ENCODE results near the gene TNFRSF25.

TNFRSF25 gene

GRCh38 chr1:6488602-6489382 is 22.8 kb upstream of the TNFRSF25 start:
- no peak for DNase-seq (ENCODE audit: low read depth)

- no peak for DNase-seq (ENCODE audit: low read depth)
These were observed 22.0 kb upstream of the TNFRSF25 start for GRCh38 chr1:6487804-6488484.

- peak; percentile 79 for DNase-seq (ENCODE audit: low read depth)
These were observed 20.5 kb upstream of the TNFRSF25 start for GRCh38 chr1:6486433-6487011.

- no peak for DNase-seq (ENCODE audit: low read depth)
These were observed 19.5 kb upstream of the TNFRSF25 start for GRCh38 chr1:6485168-6486101.

- DNase-seq (ENCODE audit: low read depth), result no peak
These were observed 18.8 kb upstream of the TNFRSF25 start for GRCh38 chr1:6484826-6485167.

- DNase-seq (ENCODE audit: low read depth), result no peak
These were observed 17.8 kb upstream of the TNFRSF25 start for GRCh38 chr1:6483761-6484117.

GRCh38 chr1:6483017-6483760 is 17.2 kb upstream of the TNFRSF25 start:
- no peak for DNase-seq (ENCODE audit: low read depth)

- DNase-seq (ENCODE audit: low read depth), result no peak
These were observed 15.8 kb upstream of the TNFRSF25 start for GRCh38 chr1:6481820-6482219.

GRCh38 chr1:6477039-6477820 is 11.3 kb upstream of the TNFRSF25 start:
- no peak for DNase-seq (ENCODE audit: low read depth)

GRCh38 chr1:6476483-6476882 is 10.5 kb upstream of the TNFRSF25 start:
- no peak for DNase-seq (ENCODE audit: low read depth)

- peak; percentile 75 for DNase-seq (ENCODE audit: low read depth)
These were observed 9.6 kb upstream of the TNFRSF25 start for GRCh38 chr1:6475381-6476133.

GRCh38 chr1:6474815-6475282 is 8.9 kb upstream of the TNFRSF25 start:
- DNase-seq (ENCODE audit: low read depth), result no peak

- DNase-seq (ENCODE audit: low read depth), result no peak
These were observed 8.2 kb upstream of the TNFRSF25 start for GRCh38 chr1:6473974-6474814.

- no peak for DNase-seq (ENCODE audit: low read depth)
These were observed 7.2 kb upstream of the TNFRSF25 start for GRCh38 chr1:6473156-6473555.

GRCh38 chr1:6472391-6472790 is 6.4 kb upstream of the TNFRSF25 start:
- DNase-seq (ENCODE audit: low read depth), result no peak

- DNase-seq (ENCODE audit: low read depth), result no peak
These were observed 6.0 kb upstream of the TNFRSF25 start for GRCh38 chr1:6471970-6472368.

GRCh38 chr1:6471086-6471969 is 5.4 kb upstream of the TNFRSF25 start:
- no peak for DNase-seq (ENCODE audit: low read depth)

Data from stimulated activated CD8-positive, alpha-beta memory T cell treated with anti-CD3 and anti-CD28 coated beads, Interleukin-12 subunit alpha, Interleukin-12 subunit beta, amount 100 ng/mL, for 1 hour (primary cell).